ENCODE results near the gene PTRH1.

DNA sequence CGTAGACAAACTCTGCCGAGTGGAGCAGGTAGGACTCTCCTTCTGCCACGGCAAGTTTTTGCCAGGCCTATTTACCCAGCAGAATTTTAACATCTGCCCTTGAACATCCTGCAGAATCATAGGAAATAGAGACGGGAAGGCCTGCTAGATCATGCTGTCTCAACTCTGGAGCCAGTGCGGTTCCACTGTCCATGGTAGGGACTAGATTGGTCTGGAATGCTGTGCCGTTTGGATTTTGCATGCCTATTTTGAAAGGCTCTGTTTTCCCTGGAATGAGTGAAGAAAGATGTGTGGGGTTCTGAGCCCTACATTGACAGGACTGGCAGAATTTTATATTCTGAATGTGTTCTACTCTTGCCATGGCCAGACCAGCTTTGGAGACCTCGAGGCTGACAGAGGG is 42.2 kb downstream of the PTRH1 start:
- TF ChIP-seq, protein P1, sequence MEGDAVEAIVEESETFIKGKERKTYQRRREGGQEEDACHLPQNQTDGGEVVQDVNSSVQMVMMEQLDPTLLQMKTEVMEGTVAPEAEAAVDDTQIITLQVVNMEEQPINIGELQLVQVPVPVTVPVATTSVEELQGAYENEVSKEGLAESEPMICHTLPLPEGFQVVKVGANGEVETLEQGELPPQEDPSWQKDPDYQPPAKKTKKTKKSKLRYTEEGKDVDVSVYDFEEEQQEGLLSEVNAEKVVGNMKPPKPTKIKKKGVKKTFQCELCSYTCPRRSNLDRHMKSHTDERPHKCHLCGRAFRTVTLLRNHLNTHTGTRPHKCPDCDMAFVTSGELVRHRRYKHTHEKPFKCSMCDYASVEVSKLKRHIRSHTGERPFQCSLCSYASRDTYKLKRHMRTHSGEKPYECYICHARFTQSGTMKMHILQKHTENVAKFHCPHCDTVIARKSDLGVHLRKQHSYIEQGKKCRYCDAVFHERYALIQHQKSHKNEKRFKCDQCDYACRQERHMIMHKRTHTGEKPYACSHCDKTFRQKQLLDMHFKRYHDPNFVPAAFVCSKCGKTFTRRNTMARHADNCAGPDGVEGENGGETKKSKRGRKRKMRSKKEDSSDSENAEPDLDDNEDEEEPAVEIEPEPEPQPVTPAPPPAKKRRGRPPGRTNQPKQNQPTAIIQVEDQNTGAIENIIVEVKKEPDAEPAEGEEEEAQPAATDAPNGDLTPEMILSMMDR (IDR thresholded peaks at IDR 0.05 in 2 of 3, conservative IDR thresholded peaks at IDR 0.05 in 1 of 3; ENCODE audit: borderline replicate concordance in 1 of 3, insufficient read depth in 1 of 3, low read depth in 2 of 3, low read length in 2 of 3) = no peak
- TF ChIP-seq EZH2phosphoT487 (IDR thresholded peaks at IDR 0.05; ENCODE audit: borderline replicate concordance) = no peak
- TF ChIP-seq, protein P2, sequence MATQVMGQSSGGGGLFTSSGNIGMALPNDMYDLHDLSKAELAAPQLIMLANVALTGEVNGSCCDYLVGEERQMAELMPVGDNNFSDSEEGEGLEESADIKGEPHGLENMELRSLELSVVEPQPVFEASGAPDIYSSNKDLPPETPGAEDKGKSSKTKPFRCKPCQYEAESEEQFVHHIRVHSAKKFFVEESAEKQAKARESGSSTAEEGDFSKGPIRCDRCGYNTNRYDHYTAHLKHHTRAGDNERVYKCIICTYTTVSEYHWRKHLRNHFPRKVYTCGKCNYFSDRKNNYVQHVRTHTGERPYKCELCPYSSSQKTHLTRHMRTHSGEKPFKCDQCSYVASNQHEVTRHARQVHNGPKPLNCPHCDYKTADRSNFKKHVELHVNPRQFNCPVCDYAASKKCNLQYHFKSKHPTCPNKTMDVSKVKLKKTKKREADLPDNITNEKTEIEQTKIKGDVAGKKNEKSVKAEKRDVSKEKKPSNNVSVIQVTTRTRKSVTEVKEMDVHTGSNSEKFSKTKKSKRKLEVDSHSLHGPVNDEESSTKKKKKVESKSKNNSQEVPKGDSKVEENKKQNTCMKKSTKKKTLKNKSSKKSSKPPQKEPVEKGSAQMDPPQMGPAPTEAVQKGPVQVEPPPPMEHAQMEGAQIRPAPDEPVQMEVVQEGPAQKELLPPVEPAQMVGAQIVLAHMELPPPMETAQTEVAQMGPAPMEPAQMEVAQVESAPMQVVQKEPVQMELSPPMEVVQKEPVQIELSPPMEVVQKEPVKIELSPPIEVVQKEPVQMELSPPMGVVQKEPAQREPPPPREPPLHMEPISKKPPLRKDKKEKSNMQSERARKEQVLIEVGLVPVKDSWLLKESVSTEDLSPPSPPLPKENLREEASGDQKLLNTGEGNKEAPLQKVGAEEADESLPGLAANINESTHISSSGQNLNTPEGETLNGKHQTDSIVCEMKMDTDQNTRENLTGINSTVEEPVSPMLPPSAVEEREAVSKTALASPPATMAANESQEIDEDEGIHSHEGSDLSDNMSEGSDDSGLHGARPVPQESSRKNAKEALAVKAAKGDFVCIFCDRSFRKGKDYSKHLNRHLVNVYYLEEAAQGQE (IDR thresholded peaks at IDR 0.05; ENCODE audit: low read depth) = no peak
- TF ChIP-seq ZNF274 (IDR thresholded peaks at IDR 0.05; ENCODE audit: low read depth, low read length) = no peak
- no peak for TF ChIP-seq POLR2A (IDR thresholded peaks at IDR 0.05; ENCODE audit: borderline replicate concordance, extremely low read depth, insufficient read depth, insufficient read length)
